Measurements from ENCODE around the gene DPH5.

The DPH5 gene

DNA sequence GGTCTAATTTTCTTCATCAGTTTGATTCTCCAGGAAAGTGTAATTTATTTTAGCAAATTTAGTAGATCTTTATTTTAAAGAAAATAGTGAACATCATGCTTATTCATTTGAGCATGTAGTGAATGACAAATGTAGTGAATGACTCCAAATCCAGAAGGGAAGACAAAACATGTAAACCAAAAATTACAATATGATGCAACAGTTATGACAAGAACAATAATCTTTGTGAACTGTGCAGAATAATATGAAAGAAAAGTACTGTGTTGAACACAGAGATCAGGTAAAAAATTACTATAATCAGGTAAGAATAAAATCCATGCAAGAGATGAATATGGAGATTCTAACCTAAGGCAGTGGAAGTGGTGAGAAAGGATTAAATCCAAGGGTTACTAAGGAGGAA is 30.0 kb upstream of the DPH5 start:
- H3K36me3 ChIP-seq (ENCODE audit: control insufficient read depth, insufficient read depth, low read length) = no peaks in the 10 kb centered on the region
- DNase-seq (ENCODE audit: low read depth, low spot score) = no peak
- H3K27me3 ChIP-seq (ENCODE audit: control insufficient read depth, insufficient read depth, low read length) = no peaks in the 10 kb centered on the region
- no peak overlapping the region for H3K27ac ChIP-seq (ENCODE audit: low read length)
- no peak overlapping the region for H3K4me3 ChIP-seq (ENCODE audit: low read length)
- no peaks in the 10 kb centered on the region; the same call in 1 of the 2 replicates for H3K4me1 ChIP-seq (ENCODE audit: control insufficient read depth, insufficient read depth, low read length)
- H3K9me3 ChIP-seq (ENCODE audit: control insufficient read depth, insufficient read depth, low read length) = no peaks in the 10 kb centered on the region

DNA sequence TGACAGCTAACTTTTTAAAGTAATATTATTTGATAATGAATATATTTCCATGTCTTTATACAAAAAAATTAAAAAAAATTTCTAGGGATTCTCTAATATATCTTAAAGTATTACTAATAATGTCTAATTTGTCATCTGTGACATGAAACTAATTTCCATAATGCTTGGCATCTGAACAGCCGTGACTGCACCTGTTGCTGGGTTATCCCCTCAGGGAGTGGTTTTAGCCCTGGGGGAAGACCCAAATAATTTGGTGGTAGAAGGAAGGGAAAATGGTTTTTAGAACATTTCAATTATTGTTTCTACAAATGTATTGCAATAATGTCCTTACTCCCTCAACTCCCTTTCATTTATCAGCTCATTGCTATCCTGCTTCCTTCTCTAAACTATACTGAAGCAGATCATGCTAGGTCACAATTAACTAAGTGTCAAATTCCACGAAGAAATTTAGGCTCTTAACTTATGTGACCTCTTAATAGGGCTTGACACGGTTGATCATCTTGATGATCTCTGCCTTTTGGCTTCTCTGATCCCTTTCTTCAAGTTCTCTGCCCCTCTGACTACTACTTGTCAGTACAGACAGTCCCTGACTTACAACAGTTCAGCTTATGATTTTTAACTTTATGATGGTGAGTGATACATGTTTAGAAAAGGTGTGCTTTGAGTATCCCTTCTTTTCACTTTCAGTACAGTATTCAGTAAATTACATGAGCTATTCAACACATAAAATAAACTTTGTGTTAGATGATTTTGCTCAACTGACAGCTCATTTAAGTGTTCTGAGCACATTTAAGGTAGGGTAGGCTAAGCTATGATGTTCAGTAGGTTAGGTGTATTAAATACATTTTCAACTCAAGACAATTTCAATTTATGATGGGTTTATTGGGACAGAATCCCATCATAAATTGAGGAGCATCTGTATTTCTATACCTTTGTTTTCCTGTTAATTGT is 26.4 kb upstream of the DPH5 start:
- H3K27ac ChIP-seq (ENCODE audit: low read length) = no peak overlapping the region
- H3K4me1 ChIP-seq (ENCODE audit: control insufficient read depth, insufficient read depth, low read length) = no peaks in the 10 kb centered on the region

DNA sequence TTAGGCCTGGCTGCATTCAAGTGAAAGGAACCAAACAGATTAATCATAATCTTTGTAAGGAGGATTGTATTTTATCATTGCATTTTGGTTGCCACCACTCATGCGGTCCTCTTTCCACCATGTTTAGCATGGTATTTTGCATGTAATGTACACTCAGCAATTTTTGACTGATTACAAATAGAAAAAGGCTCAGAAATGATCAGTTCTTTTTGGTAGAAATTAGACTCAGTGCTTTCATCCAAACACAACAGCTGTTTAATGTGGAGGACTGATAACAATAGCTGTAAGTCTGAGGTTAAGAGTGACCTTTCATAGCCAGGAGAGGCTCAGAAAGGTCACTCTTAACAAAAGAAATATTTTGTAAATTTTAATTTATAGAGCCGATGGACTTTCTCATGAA is 25.3 kb upstream of the DPH5 start:
- Histone ChIP-seq H3K9me3 (ENCODE audit: control insufficient read depth, insufficient read depth, low read length) (no peaks in the 10 kb centered on the region), H3K27ac (ENCODE audit: low read length) (no peak overlapping the region), H3K4me3 (ENCODE audit: low read length) (no peak overlapping the region), H3K27me3 (ENCODE audit: control insufficient read depth, insufficient read depth, low read length) (no peaks in the 10 kb centered on the region), H3K36me3 (ENCODE audit: control insufficient read depth, insufficient read depth, low read length) (no peaks in the 10 kb centered on the region), H3K4me1 (ENCODE audit: control insufficient read depth, insufficient read depth, low read length) (no peaks in the 10 kb centered on the region)
- DNase-seq (ENCODE audit: low read depth, low spot score) = no peak
- WGBS (ENCODE audit: insufficient coverage, insufficient read length) = no CpG with 5 or more reads among the region's 2 CpGs

More for the DNA sequence above, 26.4 kb upstream of the DPH5 start:
- Histone ChIP-seq H3K9me3 (ENCODE audit: control insufficient read depth, insufficient read depth, low read length) (no peaks in the 10 kb centered on the region), H3K36me3 (ENCODE audit: control insufficient read depth, insufficient read depth, low read length) (no peaks in the 10 kb centered on the region), H3K27me3 (ENCODE audit: control insufficient read depth, insufficient read depth, low read length) (no peaks in the 10 kb centered on the region), H3K4me3 (ENCODE audit: low read length) (no peak overlapping the region)
- no CpG with 5 or more reads among the region's 3 CpGs for WGBS (ENCODE audit: insufficient coverage, insufficient read length)
- DNase-seq (ENCODE audit: low read depth, low spot score) = no peak

DNA sequence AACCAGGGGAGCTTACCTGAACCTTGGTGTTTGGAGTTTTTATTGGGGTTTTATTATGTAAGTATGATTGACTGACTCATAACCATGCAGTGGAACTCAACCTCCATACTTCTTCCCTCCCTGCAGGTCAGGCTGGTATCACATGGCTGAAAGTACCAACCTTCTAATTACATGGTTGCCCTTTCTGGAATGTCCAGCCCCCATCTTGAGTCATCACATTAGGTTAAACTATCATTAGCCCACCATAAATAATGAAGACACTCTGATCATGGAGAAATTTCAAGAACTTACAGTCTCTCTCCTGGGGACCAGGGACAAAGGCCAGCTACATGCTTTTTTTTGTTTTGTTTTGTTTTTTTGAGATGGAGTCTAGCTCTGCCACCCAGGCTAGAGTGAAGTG is 19.2 kb upstream of the DPH5 start:
- Histone ChIP-seq H3K9me3 (ENCODE audit: control insufficient read depth, insufficient read depth, low read length) (peaks cover 5% of the 10 kb centered on the region), H3K36me3 (ENCODE audit: control insufficient read depth, insufficient read depth, low read length) (peaks cover 5% of the 10 kb centered on the region), H3K27me3 (ENCODE audit: control insufficient read depth, insufficient read depth, low read length) (no peaks in the 10 kb centered on the region), H3K4me1 (ENCODE audit: control insufficient read depth, insufficient read depth, low read length) (no peaks in the 10 kb centered on the region), H3K4me3 (ENCODE audit: low read length) (no peak overlapping the region), H3K27ac (ENCODE audit: low read length) (no peak overlapping the region)
- DNase-seq (ENCODE audit: low read depth, low spot score) = no peak

DNA sequence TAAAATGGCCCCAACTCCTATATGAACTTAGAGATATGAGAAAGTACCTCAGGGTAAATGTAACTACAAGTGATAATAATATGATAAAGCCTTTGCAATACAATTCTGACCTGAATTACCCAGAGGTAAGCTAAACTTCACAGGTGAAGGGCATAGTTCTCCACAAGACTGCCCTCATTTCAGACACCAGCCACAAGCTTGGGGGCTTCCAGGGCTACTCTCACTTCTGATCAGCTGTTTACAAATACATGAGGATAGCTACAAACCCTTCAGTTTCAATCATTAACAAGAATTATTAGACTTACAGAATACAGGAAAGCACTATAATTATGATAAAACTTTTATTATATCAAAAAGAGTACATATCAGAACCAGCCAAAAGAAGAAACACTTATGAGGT is 18.7 kb upstream of the DPH5 start:
- H3K9me3 ChIP-seq (ENCODE audit: control insufficient read depth, insufficient read depth, low read length) = peaks cover 5% of the 10 kb centered on the region
- H3K4me3 ChIP-seq (ENCODE audit: low read length) = no peak overlapping the region
- H3K27ac ChIP-seq (ENCODE audit: low read length) = no peak overlapping the region
- no peak for DNase-seq (ENCODE audit: low read depth, low spot score)
- H3K27me3 ChIP-seq (ENCODE audit: control insufficient read depth, insufficient read depth, low read length) = no peaks in the 10 kb centered on the region
- peaks cover 5% of the 10 kb centered on the region for H3K36me3 ChIP-seq (ENCODE audit: control insufficient read depth, insufficient read depth, low read length)
- no peaks in the 10 kb centered on the region for H3K4me1 ChIP-seq (ENCODE audit: control insufficient read depth, insufficient read depth, low read length)

DNA sequence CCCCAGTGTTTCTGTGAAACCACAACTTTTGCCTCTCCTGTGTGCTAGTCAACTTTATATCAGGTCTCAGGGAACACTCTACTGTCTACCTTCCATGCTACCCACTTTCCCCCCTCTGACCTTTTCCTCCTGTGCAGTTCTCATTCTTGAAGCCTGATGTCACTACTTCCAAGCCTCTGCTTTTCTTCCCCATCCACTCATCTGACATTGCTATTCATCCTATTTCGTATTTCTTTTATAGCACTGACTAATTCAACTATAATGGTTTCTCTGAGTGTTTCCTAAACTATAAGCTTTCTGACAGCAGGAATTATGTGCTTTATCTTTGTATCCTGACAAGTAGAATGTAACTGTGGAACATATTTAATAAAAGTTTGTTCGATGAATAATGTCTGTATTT is 18.2 kb upstream of the DPH5 start:
- DNase-seq (ENCODE audit: low read depth, low spot score) = no peak
- Histone ChIP-seq H3K27me3 (ENCODE audit: control insufficient read depth, insufficient read depth, low read length) (no peaks in the 10 kb centered on the region), H3K4me3 (ENCODE audit: low read length) (no peak overlapping the region), H3K27ac (ENCODE audit: low read length) (no peak overlapping the region), H3K4me1 (ENCODE audit: control insufficient read depth, insufficient read depth, low read length) (no peaks in the 10 kb centered on the region), H3K36me3 (ENCODE audit: control insufficient read depth, insufficient read depth, low read length) (peaks cover 5% of the 10 kb centered on the region), H3K9me3 (ENCODE audit: control insufficient read depth, insufficient read depth, low read length) (peaks cover 5% of the 10 kb centered on the region)
- WGBS (ENCODE audit: insufficient coverage, insufficient read length) = no CpG with 5 or more reads among the region's 2 CpGs

DNA sequence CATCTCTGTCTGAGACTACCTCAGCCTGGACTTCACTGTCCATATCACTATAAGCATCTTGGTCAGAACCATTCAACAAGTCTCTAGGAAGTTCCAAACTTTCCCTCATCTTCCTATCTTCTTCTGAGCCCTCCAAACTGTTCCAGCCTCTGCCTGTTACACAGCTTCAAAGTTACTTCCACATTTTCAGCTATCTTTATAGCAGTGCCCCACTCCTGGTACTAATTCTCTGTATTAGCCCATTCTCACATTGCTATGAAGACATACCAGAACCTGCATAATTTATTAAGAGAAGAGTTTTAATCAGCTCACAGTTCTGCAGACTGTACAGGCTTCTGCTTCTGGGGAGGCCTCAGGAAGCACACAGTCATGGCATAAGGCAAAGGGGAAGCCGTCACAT is 15.7 kb upstream of the DPH5 start:
- Histone ChIP-seq H3K9me3 (ENCODE audit: control insufficient read depth, insufficient read depth, low read length) (peaks cover 5% of the 10 kb centered on the region), H3K27ac (ENCODE audit: low read length) (no peak overlapping the region), H3K4me3 (ENCODE audit: low read length) (no peak overlapping the region), H3K4me1 (ENCODE audit: control insufficient read depth, insufficient read depth, low read length) (no peaks in the 10 kb centered on the region), H3K36me3 (ENCODE audit: control insufficient read depth, insufficient read depth, low read length) (peaks cover 5% of the 10 kb centered on the region), H3K27me3 (ENCODE audit: control insufficient read depth, insufficient read depth, low read length) (no peaks in the 10 kb centered on the region)
- no CpG with 5 or more reads among the region's 1 CpG for WGBS (ENCODE audit: insufficient coverage, insufficient read length)
- no peak for DNase-seq (ENCODE audit: low read depth, low spot score)

DNA sequence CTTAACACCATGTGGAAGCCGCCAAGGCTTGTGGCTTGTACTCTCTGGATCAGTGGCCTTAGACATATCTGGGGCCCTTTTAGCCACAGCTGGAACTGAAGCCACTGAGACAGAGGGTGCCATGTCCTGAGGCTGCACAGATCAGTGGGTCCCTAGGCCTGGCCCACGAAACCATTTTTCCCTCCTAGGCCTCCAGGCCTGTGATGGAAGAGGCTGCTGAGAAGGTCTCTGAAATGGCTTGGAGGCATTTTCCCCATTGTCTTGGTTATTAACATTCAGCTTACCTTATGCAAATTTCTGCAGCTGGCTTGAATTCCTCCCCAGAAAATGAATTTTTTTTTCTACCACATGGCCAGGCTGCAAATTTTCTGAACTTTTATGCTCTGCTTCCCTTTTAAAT is 15.1 kb upstream of the DPH5 start:
- no peak for DNase-seq (ENCODE audit: low read depth, low spot score)
- no CpG with 5 or more reads among the region's 2 CpGs for WGBS (ENCODE audit: insufficient coverage, insufficient read length)
- Histone ChIP-seq H3K27me3 (ENCODE audit: control insufficient read depth, insufficient read depth, low read length) (no peaks in the 10 kb centered on the region), H3K27ac (ENCODE audit: low read length) (no peak overlapping the region), H3K9me3 (ENCODE audit: control insufficient read depth, insufficient read depth, low read length) (peaks cover 5% of the 10 kb centered on the region), H3K4me1 (ENCODE audit: control insufficient read depth, insufficient read depth, low read length) (no peaks in the 10 kb centered on the region), H3K36me3 (ENCODE audit: control insufficient read depth, insufficient read depth, low read length) (peaks cover 5% of the 10 kb centered on the region), H3K4me3 (ENCODE audit: low read length) (no peak overlapping the region)

DNA sequence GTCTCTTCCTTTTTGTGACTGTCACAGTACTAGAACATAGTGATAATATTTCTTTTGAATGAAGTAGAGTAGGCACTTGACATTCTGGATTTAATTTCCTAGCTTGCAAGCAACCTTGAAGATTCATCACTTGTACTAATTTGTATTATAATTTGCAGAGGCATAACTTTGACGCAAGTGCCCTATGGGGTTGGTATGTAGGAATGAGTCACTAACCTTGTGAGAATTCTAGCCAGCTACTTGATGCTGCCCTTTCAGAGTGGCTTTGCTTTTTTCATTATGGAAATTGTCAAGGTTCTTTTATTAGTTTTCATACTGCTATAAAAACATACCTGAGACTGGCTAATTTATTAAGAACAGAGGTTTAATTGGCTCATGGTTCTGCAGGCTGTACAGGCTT is 13.7 kb upstream of the DPH5 start:
- peaks cover 5% of the 10 kb centered on the region for H3K36me3 ChIP-seq (ENCODE audit: control insufficient read depth, insufficient read depth, low read length)
- H3K4me3 ChIP-seq (ENCODE audit: low read length) = no peak overlapping the region
- WGBS (ENCODE audit: insufficient coverage, insufficient read length) = no CpG with 5 or more reads among the region's 1 CpG
- DNase-seq (ENCODE audit: low read depth, low spot score) = no peak
- peaks cover 5% of the 10 kb centered on the region for H3K9me3 ChIP-seq (ENCODE audit: control insufficient read depth, insufficient read depth, low read length)
- 0 out of 2 replicates have a peak, but pooled peaks cover 2% of the 10 kb centered on the region for H3K4me1 ChIP-seq (ENCODE audit: control insufficient read depth, insufficient read depth, low read length)
- no peaks in the 10 kb centered on the region for H3K27me3 ChIP-seq (ENCODE audit: control insufficient read depth, insufficient read depth, low read length)
- H3K27ac ChIP-seq (ENCODE audit: low read length) = no peak overlapping the region

DNA sequence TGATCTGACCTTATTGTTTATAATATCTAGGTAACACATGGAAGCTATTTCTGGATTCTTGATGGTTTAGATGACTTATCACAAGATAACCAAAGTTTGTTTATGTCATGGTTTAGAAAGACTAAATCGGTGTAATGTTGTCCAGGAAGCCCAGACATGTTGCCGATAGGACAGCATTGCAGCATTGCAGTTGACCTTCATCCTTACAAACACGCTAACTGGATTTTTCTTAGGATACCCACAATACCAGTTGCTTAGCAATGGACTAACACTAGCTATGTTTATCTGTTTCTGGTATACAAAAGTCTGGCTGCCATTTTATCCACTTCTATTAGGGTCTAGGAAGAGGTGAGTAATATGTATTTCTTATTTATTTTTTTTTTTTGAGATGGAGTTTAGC is 11.7 kb upstream of the DPH5 start:
- no CpG with 5 or more reads among the region's 3 CpGs for WGBS (ENCODE audit: insufficient coverage, insufficient read length)
- Histone ChIP-seq H3K4me3 (ENCODE audit: low read length) (no peak overlapping the region), H3K9me3 (ENCODE audit: control insufficient read depth, insufficient read depth, low read length) (peaks cover 5% of the 10 kb centered on the region), H3K27me3 (ENCODE audit: control insufficient read depth, insufficient read depth, low read length) (no peaks in the 10 kb centered on the region), H3K4me1 (ENCODE audit: control insufficient read depth, insufficient read depth, low read length) (0 out of 2 replicates have a peak, but pooled peaks cover 2% of the 10 kb centered on the region), H3K36me3 (ENCODE audit: control insufficient read depth, insufficient read depth, low read length) (peaks cover 5% of the 10 kb centered on the region), H3K27ac (ENCODE audit: low read length) (no peak overlapping the region)
- DNase-seq (ENCODE audit: low read depth, low spot score) = no peak

DNA sequence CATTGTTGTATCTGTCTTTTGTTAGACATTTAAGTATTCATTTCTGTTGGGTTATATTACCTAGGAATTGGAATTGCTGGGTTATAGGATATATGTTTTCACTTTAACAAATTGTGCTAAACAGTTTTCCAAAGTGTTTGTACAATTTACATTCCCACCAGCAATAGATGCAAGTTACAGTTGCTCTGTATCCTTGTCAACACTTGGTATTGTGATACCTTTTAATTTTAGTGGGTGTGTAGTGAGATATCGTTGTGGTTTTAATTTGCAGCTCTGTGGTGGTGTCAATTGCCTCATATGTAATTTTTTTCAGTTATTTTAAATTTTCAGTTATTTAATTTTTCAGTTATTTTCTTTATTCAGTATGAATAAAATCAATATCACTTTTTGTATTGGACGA is 7.4 kb upstream of the DPH5 start:
- 0 out of 2 replicates have a peak, but pooled peaks cover 2% of the 10 kb centered on the region for H3K4me1 ChIP-seq (ENCODE audit: control insufficient read depth, insufficient read depth, low read length)
- H3K9me3 ChIP-seq (ENCODE audit: control insufficient read depth, insufficient read depth, low read length) = no peaks in the 10 kb centered on the region
- H3K4me3 ChIP-seq (ENCODE audit: low read length) = no peak overlapping the region
- no peak for DNase-seq (ENCODE audit: low read depth, low spot score)
- no peaks in the 10 kb centered on the region for H3K27me3 ChIP-seq (ENCODE audit: control insufficient read depth, insufficient read depth, low read length)
- WGBS (ENCODE audit: insufficient coverage, insufficient read length) = no CpG with 5 or more reads among the region's 2 CpGs
- H3K36me3 ChIP-seq (ENCODE audit: control insufficient read depth, insufficient read depth, low read length) = no peaks in the 10 kb centered on the region
- H3K27ac ChIP-seq (ENCODE audit: low read length) = no peak overlapping the region

Data from iPS DF 6.9 (cell line).